ENCODE results near the gene EPHB3.

Gene EPHB3

DNA sequence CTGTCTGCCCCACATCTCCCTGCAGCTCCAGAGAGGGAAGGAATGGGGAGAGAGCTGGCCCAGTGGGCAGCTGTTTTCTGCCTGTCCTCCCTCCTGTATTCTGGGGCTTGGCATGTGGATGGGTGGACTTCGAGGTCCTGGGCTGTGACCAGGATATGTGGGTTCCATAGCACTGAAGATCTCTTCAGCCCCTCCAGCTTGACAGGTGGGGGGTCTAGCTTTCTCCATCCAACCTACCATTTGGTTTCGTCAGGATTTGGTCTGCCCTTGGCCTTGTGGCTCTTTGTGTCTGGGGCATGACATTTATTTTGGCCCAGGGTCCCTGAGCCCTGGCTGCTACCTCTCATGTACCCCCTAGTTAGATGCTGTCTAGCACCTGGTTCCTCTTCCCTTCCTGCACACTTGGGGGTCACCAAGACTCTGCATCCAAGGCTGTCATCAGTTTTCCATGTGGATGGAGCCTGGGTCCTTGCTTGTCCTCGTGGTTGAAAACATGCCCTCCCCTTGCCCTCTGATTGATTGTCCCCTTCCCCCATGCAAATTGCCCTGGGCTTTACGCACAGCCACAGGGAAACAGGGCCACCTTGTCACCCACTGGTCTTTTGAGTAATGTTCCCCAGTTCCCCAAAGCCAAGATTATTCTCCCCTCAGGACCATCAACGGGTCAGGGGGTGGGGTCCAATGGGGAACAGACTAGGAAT is 3.2 kb downstream of the EPHB3 start:
- no peak for DNase-seq (ENCODE audit: low read depth)

DNA sequence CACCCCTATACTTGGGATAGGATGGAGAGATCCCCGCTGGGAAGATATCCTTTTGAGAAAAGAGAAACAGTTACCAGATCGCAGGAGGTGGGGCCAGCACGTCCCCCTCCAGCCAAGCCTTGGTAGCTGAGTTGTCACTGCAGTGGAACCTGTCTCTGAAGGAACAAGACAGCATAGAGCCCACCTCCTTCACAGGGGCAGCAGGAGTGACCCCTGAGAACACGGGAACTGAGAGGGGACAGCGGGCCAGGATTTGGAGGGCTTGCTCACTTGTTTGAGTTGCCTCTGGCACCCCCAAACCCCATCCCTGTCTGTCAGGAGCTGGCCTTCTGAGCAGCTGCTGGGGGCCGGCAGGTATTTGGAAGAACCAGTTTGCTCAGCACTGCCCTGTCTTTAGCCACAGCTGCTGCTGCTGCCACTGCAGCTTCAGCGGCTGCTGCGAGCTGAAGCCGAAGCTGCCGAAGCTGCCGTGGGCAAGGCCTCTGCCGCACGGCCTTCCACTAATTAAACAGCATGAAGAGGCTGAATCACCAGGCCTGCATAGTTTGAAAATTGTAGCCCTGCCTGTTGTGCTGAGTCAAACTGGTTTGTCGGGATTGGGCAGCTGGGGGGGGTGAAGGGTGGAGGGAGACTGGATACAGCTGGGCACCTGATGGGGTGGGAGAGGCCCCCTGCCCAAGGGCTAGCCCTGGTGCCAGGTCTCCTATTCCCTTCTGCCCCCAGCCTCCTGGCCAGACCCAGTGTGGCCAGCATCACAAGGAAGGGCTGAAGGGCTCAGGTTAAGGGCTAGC is 4.0 kb downstream of the EPHB3 start:
- peak; percentile 95 for DNase-seq (ENCODE audit: low read depth)

DNA sequence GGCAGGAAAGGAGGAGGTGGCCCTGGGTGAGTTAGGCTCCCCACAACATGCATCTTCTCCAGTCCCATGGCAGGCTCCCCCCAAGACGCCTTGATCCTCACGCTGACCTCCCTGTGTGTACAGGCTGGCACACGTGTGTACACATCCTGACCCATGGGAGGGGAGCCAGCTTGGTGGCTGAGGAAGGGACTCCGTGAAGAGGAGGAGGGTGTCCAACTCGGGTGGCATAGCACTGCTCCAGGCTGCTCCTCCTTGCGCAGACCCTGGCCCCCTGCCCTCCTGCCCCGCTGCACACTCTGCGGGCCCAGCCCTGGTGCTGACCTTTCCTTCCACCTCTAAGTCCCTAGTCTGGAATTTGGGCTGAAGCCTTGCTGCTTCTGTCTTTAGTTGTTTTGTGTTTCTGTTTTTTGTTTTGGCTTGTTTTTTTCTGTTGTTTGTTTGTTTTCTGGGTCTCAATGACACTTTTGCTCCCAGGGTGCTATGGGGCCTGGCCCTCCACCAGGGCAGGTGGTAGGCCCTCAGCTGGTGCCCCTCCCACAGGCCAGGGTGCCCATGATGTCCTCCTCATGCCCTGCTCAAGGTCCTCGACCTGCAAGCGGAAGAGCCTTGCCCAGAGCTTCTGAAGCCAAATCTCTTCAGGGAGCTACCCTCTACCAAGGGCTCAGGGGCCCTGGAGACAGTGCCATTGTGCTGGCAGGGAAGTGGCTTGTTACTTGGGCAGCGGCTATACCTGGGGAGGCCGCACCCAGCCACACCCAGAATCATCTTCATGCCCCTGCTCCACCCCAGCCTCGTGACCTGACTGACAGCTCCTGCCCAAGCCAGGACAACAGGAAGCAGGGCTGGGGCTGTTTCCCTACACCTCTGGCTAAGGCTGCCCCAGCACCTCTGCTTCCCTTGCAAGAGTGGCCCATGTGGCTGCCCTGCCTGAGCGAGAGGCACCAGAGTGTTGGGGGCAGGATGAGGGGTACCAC is 5.1 kb downstream of the EPHB3 start:
- DNase-seq (ENCODE audit: low read depth), result no peak

DNA sequence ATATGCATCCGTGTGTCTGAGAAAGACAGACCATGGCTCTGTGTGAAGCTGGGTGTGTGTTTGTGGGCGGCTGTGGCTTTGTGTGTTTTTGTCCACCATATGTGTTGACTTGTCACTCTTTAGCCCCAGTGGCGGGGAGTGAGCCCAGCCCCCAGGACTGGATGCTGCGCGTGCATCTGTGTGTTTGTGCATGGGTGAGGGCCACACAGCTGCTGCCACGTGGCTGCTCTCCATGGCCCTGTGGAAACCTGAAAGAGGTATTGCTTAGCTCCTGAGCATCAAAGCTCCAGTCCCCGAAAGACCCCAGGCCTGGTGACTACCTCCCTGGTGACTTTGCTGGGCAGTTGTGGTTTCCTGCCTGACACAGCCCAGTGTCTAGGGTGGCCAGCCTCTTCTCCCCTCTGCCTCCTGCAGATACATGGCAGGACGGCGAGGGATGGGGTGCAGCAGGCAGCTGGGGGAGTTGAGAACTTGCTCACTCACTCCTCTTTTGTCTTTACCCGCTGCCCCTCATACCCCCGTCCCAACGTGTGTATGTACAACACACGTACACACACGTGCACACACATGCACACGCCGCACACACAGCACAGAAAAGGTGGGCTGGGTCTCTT is 6.5 kb downstream of the EPHB3 start:
- DNase-seq (ENCODE audit: low read depth), result peak; percentile 46

DNA sequence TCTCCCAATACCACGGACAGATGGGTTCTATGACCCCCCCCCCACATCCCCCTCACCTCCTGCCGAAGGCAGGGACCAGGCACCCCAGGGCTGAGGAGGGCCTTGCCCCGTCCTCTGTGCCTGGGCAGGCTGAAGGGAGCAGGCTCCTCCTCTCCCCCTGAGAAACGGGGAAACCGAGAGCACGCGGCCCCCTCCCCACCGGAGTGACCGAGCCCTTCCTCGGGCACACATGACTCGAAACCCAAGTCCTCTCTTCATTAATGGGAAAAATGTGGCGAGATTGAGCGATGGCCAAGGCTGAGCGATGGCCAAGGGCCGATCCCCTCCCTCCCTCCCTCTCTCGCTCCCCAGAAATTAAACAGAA is 7.0 kb downstream of the EPHB3 start:
- DNase-seq (ENCODE audit: low read depth), result no peak

DNA sequence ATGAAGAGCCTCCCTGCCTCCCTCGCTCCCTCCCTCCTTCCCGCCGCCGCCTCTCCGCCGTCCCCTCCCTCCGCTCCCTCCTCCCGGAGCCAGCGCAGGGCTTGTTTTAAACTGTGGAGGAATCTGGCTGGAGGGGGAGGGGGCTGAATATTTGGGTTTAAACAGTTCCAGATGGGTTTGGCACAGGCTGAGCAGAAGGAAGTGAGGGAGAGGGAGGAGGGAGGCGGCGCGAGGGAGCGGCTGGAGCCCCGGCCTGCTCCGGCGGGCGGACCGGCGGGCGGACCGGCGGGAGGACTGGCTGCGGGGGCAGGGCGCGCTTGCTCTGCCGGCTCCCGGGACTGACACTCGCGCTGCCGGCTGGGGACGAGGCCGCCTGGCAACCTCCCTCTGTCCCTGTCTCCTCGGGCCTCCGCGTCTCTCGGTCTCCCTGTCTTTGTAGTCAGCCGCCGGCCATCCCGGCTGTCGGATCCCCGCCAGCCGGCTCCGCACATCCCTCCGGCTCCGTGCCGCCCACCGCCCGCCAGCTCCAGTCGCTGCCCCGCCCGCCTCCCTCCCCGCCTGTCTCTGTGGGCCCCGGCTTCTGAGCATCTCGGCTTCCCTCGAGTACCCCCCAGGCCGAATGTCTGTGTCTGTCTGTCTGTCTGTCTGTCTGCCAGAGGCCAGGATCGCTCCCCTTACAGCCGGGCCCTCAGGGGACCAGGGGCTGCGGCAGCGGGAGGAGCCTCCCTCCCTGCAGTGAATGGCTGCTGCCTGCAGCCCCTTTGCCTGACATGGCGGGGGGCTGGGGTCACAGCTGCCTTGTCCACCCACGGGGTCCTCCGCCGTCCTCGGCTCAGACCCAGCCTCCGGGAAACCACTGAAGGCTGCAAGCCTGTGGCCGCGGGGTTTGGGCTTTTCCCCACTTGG is 7.6 kb downstream of the EPHB3 start:
- DNase-seq (ENCODE audit: low read depth), result peak; percentile 99

DNA sequence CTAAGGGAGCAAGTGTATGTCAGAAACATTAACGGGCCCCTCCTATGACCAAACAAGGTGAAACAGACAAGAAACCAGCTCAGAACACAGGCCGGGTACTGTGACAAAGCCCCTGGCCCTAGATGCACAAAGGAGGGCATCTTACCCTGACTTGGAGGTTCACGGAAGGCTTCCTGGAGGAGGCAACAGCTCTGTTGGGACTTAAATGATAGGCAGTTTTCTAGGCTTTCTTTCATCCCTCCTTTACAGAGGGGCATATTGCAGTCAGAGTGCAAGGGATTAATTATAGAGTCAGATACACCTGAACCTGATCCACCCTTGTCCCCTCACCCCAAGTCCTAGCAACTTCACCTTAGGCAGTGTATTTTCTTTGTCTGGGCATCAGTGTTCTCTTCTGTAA is 8.4 kb downstream of the EPHB3 start:
- DNase-seq (ENCODE audit: low read depth), result no peak

DNA sequence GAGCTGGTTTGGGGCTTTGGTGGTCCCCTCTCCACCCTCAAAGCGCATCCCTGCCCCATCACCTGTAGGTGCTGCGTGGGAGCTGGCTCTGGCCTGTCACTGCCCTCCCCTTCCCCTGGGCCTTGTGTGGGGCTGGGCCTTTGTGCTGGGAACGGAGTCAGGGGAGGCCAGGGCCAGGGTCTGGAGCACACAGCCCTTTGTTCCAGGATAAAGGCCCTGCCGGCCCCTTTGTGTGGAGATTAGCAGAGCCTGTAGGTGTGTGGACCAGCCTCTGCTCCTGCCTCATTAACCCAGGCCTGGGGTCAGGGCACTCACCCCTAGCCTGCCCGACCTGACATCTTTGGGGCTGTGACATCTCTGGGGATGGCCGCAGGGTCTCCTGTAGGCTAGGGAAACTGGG is 8.9 kb downstream of the EPHB3 start:
- DNase-seq (ENCODE audit: low read depth), result no peak

DNA sequence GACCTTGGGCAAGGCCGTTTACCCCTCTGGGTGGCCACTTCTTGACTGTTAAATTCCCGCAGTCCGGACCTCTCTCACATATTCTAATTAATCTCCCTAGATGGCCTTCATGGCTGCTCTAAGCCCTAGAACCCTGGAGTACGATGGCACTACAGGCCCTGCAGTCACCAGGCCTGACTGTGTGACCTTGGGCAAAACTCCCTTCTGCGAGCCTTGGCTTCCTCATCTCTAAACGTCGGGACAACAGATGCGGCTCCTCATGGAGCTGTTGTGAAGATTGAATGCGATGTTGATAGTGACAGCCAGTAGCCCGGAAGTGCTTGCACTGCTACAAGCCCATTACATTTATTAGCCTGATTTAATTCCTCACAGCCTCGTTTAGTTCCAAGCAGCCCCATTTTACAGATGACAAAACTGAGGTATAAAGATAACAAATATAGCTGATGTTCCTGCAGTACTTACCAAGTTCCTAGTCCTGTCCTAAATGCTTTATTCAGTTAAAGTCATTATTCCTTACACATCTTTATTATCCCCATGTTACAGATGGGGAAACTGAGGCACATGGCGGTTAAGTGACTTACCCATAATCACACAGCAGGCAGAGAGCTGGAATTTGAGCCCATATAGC is 10.3 kb downstream of the EPHB3 start:
- no peak for DNase-seq (ENCODE audit: low read depth)

DNA sequence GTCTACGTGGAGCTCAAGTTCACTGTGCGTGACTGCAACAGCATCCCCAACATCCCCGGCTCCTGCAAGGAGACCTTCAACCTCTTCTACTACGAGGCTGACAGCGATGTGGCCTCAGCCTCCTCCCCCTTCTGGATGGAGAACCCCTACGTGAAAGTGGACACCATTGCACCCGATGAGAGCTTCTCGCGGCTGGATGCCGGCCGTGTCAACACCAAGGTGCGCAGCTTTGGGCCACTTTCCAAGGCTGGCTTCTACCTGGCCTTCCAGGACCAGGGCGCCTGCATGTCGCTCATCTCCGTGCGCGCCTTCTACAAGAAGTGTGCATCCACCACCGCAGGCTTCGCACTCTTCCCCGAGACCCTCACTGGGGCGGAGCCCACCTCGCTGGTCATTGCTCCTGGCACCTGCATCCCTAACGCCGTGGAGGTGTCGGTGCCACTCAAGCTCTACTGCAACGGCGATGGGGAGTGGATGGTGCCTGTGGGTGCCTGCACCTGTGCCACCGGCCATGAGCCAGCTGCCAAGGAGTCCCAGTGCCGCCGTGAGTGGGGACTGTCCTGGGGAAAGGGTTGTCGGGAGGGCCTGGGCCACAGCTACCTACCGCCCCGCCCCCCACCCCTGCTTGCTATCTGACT is 11.2 kb downstream of the EPHB3 start:
- no peak for DNase-seq (ENCODE audit: low read depth)

DNA sequence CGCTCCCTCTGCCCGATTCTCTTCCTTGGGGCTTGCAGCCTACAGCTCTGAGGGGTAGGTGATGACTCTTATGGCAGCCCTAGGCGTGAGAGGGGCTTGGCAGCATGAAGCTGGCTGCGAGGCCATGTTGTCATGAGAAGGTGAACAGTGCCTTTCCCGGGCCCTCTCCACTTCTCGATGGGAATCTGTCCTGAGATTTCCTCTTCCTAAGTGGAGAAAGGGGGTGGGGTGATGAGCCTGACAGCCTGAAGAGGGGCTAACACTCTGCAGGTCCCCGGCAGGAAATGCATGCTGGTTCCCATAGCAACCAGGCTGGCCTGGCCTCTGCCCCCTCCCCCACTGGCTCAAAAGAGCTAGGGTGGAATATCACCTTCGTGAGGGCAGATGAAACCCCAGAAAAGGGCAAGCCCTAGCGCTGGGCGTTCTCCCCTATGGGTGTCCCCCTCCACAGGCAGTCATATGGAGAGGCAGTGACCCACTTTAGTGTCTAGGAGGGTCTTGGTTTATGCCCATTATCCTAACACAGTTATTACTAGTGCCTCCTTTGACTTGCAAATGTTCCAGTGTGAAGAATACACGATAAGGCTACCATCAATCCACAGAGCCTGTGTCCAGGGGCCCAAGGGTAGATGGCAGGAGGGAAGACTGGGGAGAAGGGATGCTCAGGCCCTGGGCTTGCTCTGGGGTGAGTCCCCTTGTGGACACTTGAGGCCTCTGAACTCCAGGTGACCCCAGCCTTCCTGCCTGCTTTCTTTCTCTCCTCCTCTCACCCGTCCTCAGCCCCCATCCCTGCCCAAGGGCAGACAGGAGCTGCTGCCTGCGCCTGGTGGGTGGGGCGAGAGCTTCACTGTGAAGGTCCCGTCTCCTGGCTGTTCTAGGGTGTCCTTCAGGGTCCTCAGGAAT is 13.2 kb downstream of the EPHB3 start:
- DNase-seq (ENCODE audit: low read depth), result peak; percentile 32

DNA sequence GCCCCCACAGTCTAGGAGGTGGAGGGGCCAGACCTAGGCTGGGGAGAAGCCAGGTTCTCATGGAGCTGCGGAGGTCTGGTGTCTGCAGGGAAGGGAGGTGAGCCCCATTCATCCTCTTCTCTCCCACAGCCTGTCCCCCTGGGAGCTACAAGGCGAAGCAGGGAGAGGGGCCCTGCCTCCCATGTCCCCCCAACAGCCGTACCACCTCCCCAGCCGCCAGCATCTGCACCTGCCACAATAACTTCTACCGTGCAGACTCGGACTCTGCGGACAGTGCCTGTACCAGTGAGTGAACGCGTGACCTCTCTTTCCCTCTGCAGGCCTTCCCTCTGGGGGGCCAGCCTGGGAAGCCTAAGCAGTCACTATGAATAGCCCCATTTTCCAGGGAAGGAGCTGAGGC is 14.1 kb downstream of the EPHB3 start:
- no peak for DNase-seq (ENCODE audit: low read depth)

DNA sequence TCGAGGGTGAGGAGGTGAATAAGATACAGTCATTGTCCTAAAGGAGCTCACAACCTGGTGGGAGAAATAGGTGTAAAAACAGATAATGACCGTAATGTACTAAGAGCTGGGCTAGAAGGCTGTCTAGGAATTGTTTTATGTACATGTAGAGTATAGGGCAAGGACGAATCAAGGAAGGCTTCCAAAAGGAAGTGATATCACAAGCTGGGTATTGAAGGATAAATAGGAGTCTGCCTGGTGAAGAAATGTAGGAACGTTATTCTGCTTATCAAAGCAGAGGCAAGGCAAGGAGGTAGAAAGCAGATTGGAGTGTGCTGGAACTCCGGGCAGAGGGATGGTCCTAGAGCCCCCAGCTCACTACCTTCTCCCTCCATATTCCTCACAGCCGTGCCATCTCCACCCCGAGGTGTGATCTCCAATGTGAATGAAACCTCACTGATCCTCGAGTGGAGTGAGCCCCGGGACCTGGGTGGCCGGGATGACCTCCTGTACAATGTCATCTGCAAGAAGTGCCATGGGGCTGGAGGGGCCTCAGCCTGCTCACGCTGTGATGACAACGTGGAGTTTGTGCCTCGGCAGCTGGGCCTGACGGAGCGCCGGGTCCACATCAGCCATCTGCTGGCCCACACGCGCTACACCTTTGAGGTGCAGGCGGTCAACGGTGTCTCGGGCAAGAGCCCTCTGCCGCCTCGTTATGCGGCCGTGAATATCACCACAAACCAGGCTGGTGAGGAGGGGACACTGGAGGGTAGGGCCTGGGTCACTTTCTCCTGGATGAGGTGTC is 15.1 kb downstream of the EPHB3 start:
- DNase-seq (ENCODE audit: low read depth), result no peak

DNA sequence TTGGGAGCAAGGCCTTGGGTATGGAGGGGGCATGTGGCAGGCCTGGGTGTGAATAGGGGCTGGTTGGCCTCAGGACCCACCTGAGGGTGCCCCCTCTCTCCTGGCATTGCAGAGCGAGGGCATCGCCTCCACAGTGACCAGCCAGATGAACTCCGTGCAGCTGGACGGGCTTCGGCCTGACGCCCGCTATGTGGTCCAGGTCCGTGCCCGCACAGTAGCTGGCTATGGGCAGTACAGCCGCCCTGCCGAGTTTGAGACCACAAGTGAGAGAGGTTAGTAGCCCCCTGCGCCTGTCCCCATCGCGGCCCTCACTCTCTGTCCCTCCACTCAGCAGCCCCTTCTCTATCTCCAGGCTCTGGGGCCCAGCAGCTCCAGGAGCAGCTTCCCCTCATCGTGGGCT is 16.0 kb downstream of the EPHB3 start:
- DNase-seq (ENCODE audit: low read depth), result no peak

DNA sequence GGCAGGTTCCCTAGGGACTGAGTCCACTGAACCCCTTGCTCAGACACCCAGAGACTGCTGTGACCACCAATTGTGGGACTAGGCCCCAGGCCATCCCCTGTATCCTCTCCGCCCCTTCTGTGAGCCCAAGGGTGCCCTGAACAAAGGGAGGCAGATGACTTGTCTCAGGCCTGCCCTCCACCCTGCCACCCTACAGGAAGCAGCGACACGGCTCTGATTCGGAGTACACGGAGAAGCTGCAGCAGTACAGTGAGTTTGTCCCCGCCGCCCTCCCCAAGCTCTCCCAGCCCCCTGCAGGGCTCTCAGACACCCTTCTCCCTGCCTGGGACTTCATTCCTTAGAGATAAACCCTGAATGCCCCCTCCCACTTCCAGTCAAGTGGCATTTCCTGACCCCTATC is 16.6 kb downstream of the EPHB3 start:
- DNase-seq (ENCODE audit: low read depth), result no peak

DNA sequence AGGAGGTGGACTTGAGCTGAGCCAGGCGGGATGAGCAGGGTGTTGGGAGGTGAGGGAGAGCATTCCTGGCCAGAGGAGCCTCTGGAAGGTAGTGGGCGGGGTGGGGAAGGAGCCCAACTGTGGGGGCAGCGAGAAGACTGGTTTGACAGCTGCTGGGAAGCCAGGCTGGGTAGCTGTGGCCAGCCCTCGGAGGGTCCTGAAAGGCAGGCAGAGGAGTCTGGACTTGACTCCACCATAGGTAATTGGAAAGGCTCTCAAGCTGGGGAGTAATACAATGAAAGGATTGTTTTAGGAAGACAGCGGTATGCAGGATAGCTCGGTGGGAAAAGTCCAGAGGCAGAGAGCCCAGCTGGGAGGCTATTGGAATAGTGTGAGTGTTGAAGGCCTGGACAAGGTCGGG is 17.2 kb downstream of the EPHB3 start:
- DNase-seq (ENCODE audit: low read depth), result no peak

DNA sequence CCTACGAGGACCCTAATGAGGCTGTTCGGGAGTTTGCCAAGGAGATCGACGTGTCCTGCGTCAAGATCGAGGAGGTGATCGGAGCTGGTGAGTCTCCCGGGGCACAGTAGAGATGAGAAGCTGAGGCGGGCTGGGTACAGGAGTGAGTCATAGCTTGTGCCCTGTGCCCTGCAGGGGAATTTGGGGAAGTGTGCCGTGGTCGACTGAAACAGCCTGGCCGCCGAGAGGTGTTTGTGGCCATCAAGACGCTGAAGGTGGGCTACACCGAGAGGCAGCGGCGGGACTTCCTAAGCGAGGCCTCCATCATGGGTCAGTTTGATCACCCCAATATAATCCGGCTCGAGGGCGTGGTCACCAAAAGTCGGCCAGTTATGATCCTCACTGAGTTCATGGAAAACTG is 17.9 kb downstream of the EPHB3 start:
- DNase-seq (ENCODE audit: low read depth), result no peak

DNA sequence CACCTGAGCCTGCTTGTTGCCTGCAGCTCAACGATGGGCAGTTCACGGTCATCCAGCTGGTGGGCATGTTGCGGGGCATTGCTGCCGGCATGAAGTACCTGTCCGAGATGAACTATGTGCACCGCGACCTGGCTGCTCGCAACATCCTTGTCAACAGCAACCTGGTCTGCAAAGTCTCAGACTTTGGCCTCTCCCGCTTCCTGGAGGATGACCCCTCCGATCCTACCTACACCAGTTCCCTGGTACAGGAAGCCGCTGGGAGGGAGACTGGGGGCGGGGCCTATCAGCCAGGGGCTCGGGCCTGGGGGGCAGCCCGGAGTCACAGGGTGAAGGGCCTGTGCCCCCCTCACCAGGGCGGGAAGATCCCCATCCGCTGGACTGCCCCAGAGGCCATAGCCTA is 18.8 kb downstream of the EPHB3 start:
- DNase-seq (ENCODE audit: low read depth), result no peak

Measured in EH (cell line).